Measurements from ENCODE around the gene SLC16A11.

- TF ChIP-seq CTCF (IDR thresholded peaks at IDR 0.05; ENCODE audit: insufficient read depth, low read depth, low read length) = no peak
- TF ChIP-seq EZH2 (IDR thresholded peaks at IDR 0.05; ENCODE audit: insufficient read depth, low read length) = no peak
These were observed 24.5 kb downstream of the SLC16A11 start for GRCh38 chr17:7019367-7019766.

Measured in astrocyte (in vitro differentiated cells and primary cell).